IgD-negative memory B cell (primary cell): Measurements from ENCODE around the gene PARP15. TPM values are rescaled to one million over a fixed set of nuclear protein-coding genes. Genes with fewer than 3 reads are reported as not detected.

Source experiments
- H3K27ac Mint-ChIP-seq, 3 donors: one replicate each; pipeline ENCODE4 v1.8.0; 2020 to 2022; ENCODE audit warnings: mild to moderate bottlenecking in 3 of 3, mixed read lengths in 3 of 3, moderate library complexity in 1 of 3
- H3K27me3 Mint-ChIP-seq: one replicate; pipeline ENCODE4 v1.8.0; 2021; ENCODE audit warnings: mixed read lengths
- H3K36me3 Mint-ChIP-seq: one replicate; pipeline ENCODE4 v1.8.0; 2020; ENCODE audit warnings: mild to moderate bottlenecking, mixed read lengths
- H3K4me1 Mint-ChIP-seq, 3 donors: one replicate each; pipeline ENCODE4 v1.8.0; 2020 to 2022; ENCODE audit warnings: mixed read lengths in 3 of 3, mild to moderate bottlenecking in 1 of 3
- H3K4me3 Mint-ChIP-seq, 4 donors: one replicate each; pipeline ENCODE4 v1.8.0; 2020 to 2022; ENCODE audit warnings: mild to moderate bottlenecking in 4 of 4, mixed read lengths in 4 of 4, moderate library complexity in 3 of 4
- H3K9me3 Mint-ChIP-seq, 3 donors: one replicate each; pipeline ENCODE4 v1.8.0; 2020 to 2021; ENCODE audit warnings: mixed read lengths in 3 of 3, mild to moderate bottlenecking in 1 of 3
- polyA plus RNA-seq: library from polyadenylated mRNA; unstranded; fragments of 300-500 nt; fragmentation: Illumina TruSeq; gene quantifications from one replicate; pipeline ENCODE4 v1.2.3, GENCODE V29; 2021

The PARP15 gene
- polyA plus RNA-seq, 1 donor from 2014 or later: 16.6 TPM

DNA sequence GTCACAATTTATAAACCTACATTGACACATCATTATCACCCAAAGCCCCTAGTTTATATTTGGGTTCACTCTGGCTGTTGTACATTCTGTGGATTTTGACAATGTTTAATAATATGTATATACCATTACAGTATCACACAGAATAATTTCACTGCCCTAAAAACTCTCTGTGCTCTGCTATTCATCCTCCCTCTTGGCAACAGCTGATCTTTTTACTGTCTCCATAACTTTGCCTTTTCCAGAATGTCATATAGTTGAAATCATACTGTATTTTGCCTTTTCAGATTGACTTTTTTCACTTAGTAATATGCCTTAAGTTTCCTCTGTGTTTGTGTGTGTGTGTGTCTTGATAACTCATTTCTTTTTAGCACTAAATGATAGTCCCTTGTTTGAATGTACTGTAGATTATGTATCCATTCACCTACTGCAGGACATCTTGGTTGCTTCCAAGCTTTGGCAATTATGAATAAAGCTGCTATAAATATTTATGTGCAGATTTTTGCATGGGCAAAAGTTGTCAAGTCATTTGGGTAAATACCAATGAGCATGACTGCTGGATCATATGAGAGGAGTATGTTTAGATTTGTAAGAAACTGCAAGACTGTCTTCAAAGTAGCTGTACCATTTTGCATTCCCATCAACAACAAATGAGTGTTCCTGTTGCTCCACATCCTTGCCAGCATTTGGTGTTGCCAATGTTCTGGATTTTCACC, 9.5 kb downstream of the PARP15 start:
- peak overlapping the region; percentile 5 to 84 (median 69) for H3K27ac Mint-ChIP-seq
- peaks cover 2 to 17% (median 2%) of the 10 kb centered on the region in 3 donors for H3K9me3 Mint-ChIP-seq
- H3K4me1 Mint-ChIP-seq: peaks cover 31 to 57% (median 44%) of the 10 kb centered on the region in 3 donors
- H3K36me3 Mint-ChIP-seq: peaks cover 15% of the 10 kb centered on the region
- H3K27me3 Mint-ChIP-seq: no peaks in the 10 kb centered on the region
- no peak overlapping the region for H3K4me3 Mint-ChIP-seq

DNA sequence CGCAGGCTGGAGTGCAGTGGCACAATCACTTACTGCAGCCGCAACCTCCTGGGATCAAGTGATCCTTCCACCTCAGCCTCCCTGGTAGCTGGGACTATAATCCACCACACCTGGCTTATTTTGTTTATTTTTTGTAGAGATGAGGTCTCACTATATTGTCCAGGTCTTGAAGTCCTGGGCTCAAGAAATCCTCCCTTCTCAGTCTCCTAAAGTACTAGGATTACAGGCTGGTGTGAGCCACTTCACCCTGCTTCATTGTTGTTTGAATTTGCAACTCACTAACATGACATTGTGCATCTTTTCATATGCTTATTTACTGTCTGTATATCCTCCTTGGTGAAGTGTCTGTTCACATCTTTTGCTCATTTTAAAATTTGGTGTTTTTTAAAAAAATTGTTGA, 10.1 kb downstream of the PARP15 start:
- peaks cover 15% of the 10 kb centered on the region for H3K36me3 Mint-ChIP-seq
- H3K9me3 Mint-ChIP-seq: peaks cover 0 to 11% (median 2%) of the 10 kb centered on the region in 3 donors
- peaks cover 34 to 52% (median 46%) of the 10 kb centered on the region in 3 donors for H3K4me1 Mint-ChIP-seq
- no peak overlapping the region for H3K4me3 Mint-ChIP-seq
- no peaks in the 10 kb centered on the region for H3K27me3 Mint-ChIP-seq
- H3K27ac Mint-ChIP-seq: peak overlapping the region in 1 of 3 donors; percentile 31

DNA sequence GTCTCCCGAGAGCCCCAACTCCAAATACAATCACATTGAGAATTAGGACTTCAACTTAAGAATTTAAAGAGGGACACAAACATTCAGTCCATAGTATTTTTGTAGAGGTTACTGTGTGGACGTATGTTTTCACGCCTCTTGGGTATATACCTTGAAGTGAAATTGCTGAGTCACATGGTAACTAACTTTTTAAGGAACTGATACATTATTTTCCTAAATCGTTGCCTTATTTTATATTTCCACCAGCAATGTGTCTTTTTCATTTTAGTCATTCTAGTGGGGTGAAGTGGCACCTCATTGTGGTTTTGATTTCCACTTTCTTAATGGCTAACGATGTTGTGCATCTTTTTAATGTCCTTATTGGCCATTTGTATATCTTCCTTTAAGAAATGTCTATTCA, 11.8 kb downstream of the PARP15 start:
- Mint-ChIP-seq H3K9me3 (peaks cover 0 to 4% (median 0%) of the 10 kb centered on the region in 3 donors), H3K27me3 (no peaks in the 10 kb centered on the region), H3K27ac (peak overlapping the region in 2 of 3 donors; percentile 32 to 94), H3K4me1 (peaks cover 37 to 48% (median 43%) of the 10 kb centered on the region in 3 donors), H3K4me3 (peak overlapping the region in 2 of 4 donors; percentile 20 to 79), H3K36me3 (peaks cover 7% of the 10 kb centered on the region)

DNA sequence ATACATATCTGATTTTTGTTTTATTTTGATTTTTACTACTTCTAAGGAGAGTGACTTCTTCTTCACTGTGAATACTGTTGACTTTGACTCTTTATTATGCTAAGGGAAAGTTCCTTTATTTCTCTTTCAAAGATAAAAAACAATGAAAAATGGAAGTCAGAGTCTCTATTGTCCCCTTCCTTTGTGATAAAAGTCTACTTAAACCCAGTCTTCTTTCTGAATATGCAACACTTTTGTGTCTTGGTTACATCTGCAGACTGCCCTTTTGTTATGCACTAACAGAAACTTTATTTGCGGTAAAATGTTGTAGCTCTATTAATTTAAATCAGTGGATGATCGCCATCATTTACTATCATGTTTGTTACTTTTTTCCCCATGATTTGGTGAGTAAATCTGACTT, 13.2 kb downstream of the PARP15 start:
- H3K9me3 Mint-ChIP-seq: no peaks in the 10 kb centered on the region
- peaks cover 37 to 42% (median 42%) of the 10 kb centered on the region in 3 donors for H3K4me1 Mint-ChIP-seq
- H3K27ac Mint-ChIP-seq: peak overlapping the region in 1 of 3 donors; percentile 94
- H3K4me3 Mint-ChIP-seq: peak overlapping the region in 1 of 4 donors; percentile 79
- no peaks in the 10 kb centered on the region for H3K27me3 Mint-ChIP-seq
- H3K36me3 Mint-ChIP-seq: peaks cover 4% of the 10 kb centered on the region

DNA sequence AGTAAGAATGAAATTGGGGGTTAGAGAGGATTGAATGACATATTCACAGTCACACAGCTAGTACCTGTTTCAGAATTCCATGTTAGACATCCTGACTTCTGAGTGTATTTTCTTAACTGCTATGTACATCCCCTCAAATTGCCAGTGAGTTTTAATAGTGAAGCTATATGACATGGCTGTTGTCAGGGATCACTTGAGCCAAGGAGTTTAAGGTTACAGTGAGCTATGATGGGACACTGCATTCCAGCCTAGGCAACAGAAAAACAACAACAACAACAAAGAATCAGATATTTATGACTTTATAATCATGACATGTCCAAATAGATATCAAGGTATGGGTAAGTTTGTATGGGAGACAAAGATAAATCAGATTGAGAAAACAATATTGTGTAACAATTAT, 16.6 kb downstream of the PARP15 start:
- no peaks in the 10 kb centered on the region for H3K27me3 Mint-ChIP-seq
- H3K27ac Mint-ChIP-seq: no peak overlapping the region
- peaks cover 0 to 5% (median 0%) of the 10 kb centered on the region in 3 donors for H3K9me3 Mint-ChIP-seq
- H3K4me1 Mint-ChIP-seq: peaks cover 26 to 30% (median 28%) of the 10 kb centered on the region in 3 donors
- H3K36me3 Mint-ChIP-seq: peaks cover 11% of the 10 kb centered on the region
- H3K4me3 Mint-ChIP-seq: no peak overlapping the region

DNA sequence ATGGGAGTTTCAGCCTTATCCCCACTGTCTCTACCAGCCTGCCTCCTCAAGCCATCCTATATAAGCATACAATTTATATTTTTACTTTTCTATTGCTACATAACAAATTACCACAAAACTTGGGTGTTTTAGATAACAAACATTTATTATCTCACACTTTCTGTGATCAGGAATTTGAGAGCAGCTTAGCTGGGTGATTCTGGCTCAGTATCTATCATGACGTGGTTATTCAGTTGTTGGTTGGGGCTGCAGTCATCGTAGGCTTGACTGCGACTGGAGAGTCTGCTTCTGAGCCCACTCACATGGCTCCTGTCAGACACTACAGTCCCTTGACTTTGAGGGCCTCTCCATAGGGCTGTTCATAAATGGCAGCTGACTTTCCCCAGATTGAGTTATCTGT, 20.7 kb downstream of the PARP15 start:
- Mint-ChIP-seq H3K36me3 (peaks cover 21% of the 10 kb centered on the region), H3K27me3 (no peaks in the 10 kb centered on the region), H3K4me1 (peaks cover 22 to 25% (median 24%) of the 10 kb centered on the region in 3 donors), H3K9me3 (peaks cover 0 to 5% (median 3%) of the 10 kb centered on the region in 3 donors), H3K4me3 (peak overlapping the region in 1 of 4 donors; percentile 85), H3K27ac (peak overlapping the region in 1 of 3 donors; percentile 72)

DNA sequence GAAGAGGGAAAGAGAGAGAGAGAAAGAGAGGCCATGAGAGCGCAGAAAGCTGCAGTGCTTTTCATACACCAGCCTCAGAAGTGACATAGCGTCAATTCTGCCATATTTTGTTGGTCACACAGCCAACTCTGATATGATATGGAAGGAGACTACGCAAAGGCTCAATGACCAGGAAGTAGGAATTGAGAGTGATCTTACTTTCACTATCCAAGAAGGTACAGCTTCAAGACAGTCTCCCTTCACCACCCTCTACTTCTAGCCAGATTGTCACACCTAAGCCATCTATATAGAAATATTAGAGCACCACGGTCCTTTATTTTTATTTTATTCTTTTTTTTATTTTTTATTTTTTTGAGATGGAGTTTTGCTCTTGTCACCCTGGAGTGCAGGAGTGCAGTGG, 21.1 kb downstream of the PARP15 start:
- Mint-ChIP-seq H3K4me1 (peaks cover 24 to 27% (median 25%) of the 10 kb centered on the region in 3 donors), H3K9me3 (peaks cover 0 to 5% (median 3%) of the 10 kb centered on the region in 3 donors), H3K4me3 (peak overlapping the region in 2 of 4 donors; percentile 53 to 85), H3K36me3 (peaks cover 21% of the 10 kb centered on the region), H3K27me3 (no peaks in the 10 kb centered on the region), H3K27ac (peak overlapping the region in 1 of 3 donors; percentile 72)

DNA sequence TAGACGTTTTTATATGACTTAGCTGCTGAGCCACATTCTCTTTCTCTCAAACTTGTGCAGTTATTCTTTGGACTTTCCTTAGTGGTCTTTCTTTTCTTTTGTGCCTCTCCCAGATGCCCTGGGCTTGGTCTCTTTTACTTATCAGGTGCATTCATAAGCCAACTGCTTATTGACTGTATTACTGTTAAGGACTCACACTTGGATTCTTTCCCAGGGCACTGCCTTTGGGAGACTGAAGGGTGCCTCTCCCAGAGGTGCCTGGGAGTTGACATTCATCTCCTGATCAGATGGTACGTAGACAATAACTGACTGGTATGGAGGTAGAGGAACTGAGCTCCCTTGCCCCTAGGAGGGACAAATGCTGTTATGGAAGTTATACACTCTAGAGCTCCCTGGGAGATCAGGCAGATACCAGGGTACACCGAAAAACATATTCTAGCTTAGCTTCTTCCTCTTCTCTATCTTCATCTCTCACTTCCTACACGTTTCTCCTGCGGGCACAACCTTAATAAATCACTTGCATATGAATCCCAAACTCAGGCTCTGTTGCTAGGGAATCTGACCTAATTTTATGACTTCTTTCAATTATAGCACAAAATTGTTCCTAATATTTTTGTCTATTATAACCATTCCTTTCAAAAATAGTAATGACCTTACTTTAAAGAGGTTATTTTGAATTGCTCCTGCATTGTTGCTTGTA, 24.7 kb downstream of the PARP15 start:
- H3K36me3 Mint-ChIP-seq: peaks cover 10% of the 10 kb centered on the region
- H3K27ac Mint-ChIP-seq: peak overlapping the region in 2 of 3 donors; percentile 26 to 85
- peaks cover 21 to 29% (median 24%) of the 10 kb centered on the region in 3 donors for H3K4me1 Mint-ChIP-seq
- peaks cover 0 to 3% (median 0%) of the 10 kb centered on the region in 3 donors for H3K9me3 Mint-ChIP-seq
- no peaks in the 10 kb centered on the region for H3K27me3 Mint-ChIP-seq
- no peak overlapping the region for H3K4me3 Mint-ChIP-seq

DNA sequence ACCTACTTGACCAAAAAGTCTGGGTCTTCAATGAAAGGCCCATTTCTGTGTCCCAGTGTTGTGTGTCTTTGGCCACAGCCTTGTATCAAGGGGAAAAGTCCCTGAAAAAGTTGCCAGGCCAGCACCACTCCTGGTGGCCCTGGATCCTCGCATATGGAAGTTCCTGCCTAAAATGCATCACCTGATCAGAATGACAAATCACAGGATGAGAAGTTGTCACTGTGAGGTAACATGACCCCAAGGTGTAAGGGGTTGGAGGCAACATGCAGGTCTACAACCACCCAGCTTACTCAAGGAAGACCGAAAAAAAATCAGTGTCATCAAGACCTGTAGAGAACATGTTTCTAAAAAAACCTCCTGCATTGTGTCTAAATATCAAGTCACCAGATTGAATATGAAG, 25.6 kb downstream of the PARP15 start:
- Mint-ChIP-seq H3K27ac (peak overlapping the region in 1 of 3 donors; percentile 59), H3K27me3 (no peaks in the 10 kb centered on the region), H3K36me3 (peaks cover 10% of the 10 kb centered on the region), H3K9me3 (peaks cover 0 to 3% (median 0%) of the 10 kb centered on the region in 3 donors), H3K4me3 (no peak overlapping the region), H3K4me1 (peaks cover 23 to 29% (median 24%) of the 10 kb centered on the region in 3 donors)

DNA sequence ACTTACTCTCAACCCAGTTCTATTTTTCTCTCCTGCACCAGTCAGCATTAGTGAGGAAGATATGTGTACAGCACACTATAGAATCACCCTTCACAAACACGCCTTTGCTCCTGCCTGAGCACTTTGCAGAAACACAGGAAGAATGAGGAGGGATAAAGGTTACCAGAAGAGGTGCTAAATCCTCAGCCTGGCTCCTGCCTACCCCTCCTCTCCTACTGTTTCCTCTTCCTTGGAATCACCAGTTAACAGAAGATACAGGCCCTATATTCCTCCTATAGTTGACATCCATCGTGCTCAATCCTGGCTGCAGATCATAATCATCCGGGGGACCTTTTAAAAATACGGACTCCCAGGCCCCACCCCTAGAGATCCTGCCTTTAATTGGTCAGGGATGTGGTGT, 28.9 kb downstream of the PARP15 start:
- H3K36me3 Mint-ChIP-seq: peaks cover 10% of the 10 kb centered on the region
- H3K27me3 Mint-ChIP-seq: no peaks in the 10 kb centered on the region
- peaks cover 0 to 3% (median 0%) of the 10 kb centered on the region in 3 donors for H3K9me3 Mint-ChIP-seq
- no peak overlapping the region for H3K4me3 Mint-ChIP-seq
- peak overlapping the region in 1 of 3 donors; percentile 3 for H3K27ac Mint-ChIP-seq
- peaks cover 24 to 38% (median 27%) of the 10 kb centered on the region in 3 donors for H3K4me1 Mint-ChIP-seq

DNA sequence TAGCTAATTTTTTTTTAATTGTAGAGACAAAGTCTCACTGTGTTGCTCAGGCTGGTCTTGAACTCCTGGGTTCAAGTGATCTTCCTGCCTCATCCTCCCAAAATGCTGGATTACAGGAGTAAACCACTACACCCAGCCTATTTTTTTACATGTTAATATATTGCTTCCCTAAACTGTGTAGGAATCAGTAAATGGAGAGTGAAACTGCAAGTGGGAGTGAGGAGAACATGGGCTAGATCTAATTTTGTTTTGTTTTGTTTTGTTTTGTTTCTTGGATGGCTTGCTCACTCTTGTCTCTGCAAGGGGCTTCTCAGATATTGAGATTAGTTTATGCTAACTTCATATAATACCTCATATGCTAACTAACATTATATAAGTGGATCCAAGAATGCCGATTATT, 31.5 kb downstream of the PARP15 start:
- Mint-ChIP-seq H3K4me1 (peaks cover 15 to 26% (median 18%) of the 10 kb centered on the region in 3 donors), H3K4me3 (no peak overlapping the region), H3K36me3 (peaks cover 3% of the 10 kb centered on the region), H3K27ac (peak overlapping the region in 2 of 3 donors; percentile 59 to 76), H3K27me3 (no peaks in the 10 kb centered on the region), H3K9me3 (no peaks in the 10 kb centered on the region)

DNA sequence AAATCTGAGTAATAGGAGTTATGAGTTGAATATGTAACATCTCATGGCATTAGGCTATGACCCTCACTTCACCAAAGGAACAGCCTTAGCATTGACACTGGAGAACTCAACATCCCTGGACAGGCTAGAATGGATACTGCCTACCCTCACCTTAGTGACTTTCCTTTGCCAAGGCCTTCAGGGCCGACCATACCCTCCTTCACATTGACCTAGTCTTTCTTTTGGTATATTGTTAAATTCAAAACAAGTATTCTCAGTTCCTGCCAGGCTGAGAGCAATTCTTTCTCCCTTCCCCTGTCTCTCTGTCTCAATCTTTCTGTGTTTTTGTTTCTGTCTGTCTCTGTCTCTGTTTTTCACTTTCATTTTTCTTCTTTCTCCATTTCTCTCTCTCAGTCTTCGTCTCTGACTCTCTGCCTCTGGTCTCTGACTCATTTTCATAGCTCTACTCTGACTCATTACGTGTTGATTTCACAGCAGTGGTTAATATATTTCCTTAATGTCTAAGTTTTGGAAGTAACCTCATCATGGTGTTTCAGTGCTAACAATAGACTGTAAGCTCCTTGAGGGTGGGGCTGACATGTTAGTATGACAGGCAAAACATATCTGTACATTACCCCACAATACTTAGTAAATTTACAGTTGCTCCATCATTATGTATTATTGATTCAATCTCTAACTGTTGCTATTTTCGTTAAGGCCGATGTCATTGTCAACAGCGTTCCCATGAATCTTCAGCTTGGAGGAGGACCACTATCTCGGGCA, 32.5 kb downstream of the PARP15 start:
- H3K4me1 Mint-ChIP-seq: peaks cover 14 to 22% (median 15%) of the 10 kb centered on the region in 3 donors
- no peaks in the 10 kb centered on the region for H3K9me3 Mint-ChIP-seq
- peak overlapping the region in 3 of 4 donors; percentile 5 to 14 (median 6) for H3K4me3 Mint-ChIP-seq
- no peaks in the 10 kb centered on the region for H3K27me3 Mint-ChIP-seq
- H3K27ac Mint-ChIP-seq: peak overlapping the region; percentile 7 to 90 (median 59)
- peaks cover 3% of the 10 kb centered on the region for H3K36me3 Mint-ChIP-seq

DNA sequence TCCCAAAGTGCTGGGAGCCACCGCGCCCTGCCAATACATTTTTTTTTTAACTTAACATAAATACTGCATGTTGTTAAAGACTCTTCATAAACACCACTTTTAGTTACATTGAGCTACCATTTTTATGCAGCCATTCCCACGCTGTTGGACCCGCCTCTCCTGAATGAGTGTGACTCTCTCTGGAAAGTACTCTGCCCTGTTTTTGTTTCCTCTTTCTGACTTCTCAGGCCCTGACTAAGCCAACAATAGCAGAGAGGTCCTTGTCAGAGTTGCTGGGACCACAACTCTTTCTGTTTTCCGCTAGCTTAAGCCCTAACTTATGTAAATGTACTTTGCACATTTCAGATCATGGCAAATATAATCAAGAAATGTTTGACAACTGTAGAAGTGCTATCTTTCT, 35.2 kb downstream of the PARP15 start:
- peaks cover 24 to 33% (median 24%) of the 10 kb centered on the region in 3 donors for H3K4me1 Mint-ChIP-seq
- no peaks in the 10 kb centered on the region for H3K9me3 Mint-ChIP-seq
- H3K4me3 Mint-ChIP-seq: no peak overlapping the region
- H3K27ac Mint-ChIP-seq: peak overlapping the region in 2 of 3 donors; percentile 26 to 83
- H3K36me3 Mint-ChIP-seq: peaks cover 5% of the 10 kb centered on the region
- H3K27me3 Mint-ChIP-seq: no peaks in the 10 kb centered on the region

DNA sequence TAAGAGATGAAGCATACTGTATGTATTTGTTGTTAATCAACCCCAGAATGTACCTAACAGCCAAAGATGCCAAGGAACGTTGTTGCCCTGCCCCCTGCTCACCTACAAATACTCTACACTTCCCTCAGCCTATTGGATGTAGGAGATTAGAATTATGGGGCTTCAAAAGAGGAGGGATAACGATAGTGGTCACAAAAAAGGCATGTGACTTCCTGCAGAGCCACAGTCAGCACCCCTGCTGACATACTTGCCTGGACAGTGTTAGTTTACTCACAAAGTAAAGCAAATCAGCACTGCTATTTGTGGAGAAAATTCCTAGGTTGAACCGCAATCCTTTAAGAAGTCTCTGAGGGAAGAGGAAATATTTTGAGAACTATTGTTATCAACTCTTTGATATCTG, 37.9 kb downstream of the PARP15 start:
- no peak overlapping the region for H3K4me3 Mint-ChIP-seq
- H3K36me3 Mint-ChIP-seq: peaks cover 2% of the 10 kb centered on the region
- H3K27ac Mint-ChIP-seq: peak overlapping the region; percentile 24 to 76 (median 57)
- peaks cover 14 to 48% (median 24%) of the 10 kb centered on the region in 3 donors for H3K4me1 Mint-ChIP-seq
- no peaks in the 10 kb centered on the region for H3K27me3 Mint-ChIP-seq
- H3K9me3 Mint-ChIP-seq: no peaks in the 10 kb centered on the region
